GF-D8 (cell line): ENCODE results near the gene YIPF2.
"Not testable (repeated sequence)": the region's sequence is repeated elsewhere in the genome, so short reads cannot be mapped to it uniquely, and the experiment has no call there.

Experiments used
- DNase-seq: peaks from one replicate; lab custom pipeline; 2025; lab: John Stamatoyannopoulos, UW

YIPF2 gene

DNA sequence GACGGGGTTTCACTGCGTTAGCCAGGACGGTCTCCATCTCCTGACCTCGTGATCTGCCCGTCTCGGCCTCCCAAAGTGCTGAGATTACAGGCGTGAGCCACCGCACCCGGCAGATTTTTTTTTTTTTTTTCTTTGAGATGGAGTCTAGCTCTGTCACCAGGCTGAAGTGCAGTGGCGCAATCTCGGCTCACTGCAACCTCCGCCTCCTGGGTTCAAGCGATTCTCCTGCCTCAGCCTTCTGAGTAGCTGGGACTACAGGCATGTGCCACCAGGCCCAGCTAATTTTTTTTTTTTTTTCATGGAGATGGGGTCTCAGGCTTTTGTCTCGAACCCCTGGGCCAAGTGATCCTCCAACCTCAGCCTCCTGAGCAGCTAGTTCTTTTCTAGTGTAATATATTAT lies 13.2 kb upstream of the YIPF2 start:
- not testable (repeated sequence) for DNase-seq

GRCh38 chr19:10936661-10937084 lies 8.2 kb upstream of the YIPF2 start:
- DNase-seq, result peak; percentile 45

- DNase-seq, result no peak
Observed at GRCh38 chr19:10935371-10936059, 7.1 kb upstream of the YIPF2 start.

GRCh38 chr19:10929402-10929794 lies 959 bp upstream of the YIPF2 start:
- DNase-seq, result no peak

- DNase-seq, result peak; percentile 4
Observed at GRCh38 chr19:10927730-10928562, 493 bp downstream of the YIPF2 start.

GRCh38 chr19:10924597-10924996 lies 3.8 kb downstream of the YIPF2 start:
- no peak for DNase-seq

DNA sequence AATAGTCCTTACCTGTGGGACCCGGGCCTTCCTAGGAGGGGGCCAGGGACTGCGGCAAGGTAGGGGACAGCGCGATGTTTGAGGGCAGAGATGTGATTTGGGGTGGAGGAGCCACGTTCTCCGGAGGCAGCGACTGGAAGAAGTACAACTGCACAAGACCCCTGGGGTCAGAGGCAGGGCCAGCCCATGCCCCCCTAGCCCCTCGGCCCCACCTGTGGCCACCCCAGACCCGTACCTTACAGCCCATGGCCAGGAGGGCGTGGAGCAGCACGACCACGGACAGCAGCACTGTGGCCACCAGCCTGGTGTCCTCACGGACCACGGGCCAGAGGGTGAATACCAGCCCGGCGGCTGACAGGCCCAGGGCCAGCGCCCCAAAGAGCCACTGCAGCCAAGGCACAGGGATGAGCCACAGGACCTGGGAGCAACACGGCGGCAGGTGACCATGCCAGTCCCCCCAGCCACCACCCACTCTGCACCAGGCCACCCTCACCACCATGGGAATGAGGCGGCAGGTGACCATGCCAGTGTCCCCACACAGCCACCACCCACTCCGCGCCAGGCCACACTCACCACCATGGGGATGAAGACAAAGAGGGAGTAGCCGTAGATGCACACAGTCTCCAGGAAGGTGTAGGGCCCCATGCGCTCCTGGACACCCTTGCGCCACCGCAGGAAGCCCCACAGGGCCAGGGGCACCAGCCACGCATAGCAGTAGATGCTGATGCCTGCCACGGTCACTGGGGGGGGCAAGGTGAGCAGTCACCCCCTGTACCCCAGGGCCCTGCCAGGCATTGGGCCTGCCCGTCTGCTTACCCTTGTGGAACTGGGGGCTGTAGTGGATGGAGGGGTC lies 5.0 kb downstream of the YIPF2 start:
- DNase-seq, result no peak

DNA sequence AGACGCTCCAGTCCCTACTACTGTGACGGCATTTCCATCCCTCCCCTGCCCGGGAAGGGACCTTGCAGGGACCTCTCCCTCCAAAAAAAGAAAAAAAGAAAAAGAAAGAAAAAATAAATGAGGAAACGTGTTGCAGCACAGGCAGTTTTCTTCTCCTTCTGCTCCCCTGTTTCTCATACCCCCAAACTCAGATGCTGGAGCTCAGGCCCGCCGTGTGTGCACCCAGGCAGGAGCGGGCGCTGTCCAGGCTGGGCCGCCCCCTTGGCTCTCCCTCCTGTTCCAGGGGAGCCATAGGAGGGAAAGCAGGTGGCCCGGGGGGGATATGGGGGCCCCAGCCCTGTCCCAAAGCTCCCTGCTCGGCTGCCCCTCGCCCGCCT lies 5.8 kb downstream of the YIPF2 start:
- no peak for DNase-seq

GRCh38 chr19:10921910-10922637 lies 6.4 kb downstream of the YIPF2 start:
- DNase-seq, result no peak

DNA sequence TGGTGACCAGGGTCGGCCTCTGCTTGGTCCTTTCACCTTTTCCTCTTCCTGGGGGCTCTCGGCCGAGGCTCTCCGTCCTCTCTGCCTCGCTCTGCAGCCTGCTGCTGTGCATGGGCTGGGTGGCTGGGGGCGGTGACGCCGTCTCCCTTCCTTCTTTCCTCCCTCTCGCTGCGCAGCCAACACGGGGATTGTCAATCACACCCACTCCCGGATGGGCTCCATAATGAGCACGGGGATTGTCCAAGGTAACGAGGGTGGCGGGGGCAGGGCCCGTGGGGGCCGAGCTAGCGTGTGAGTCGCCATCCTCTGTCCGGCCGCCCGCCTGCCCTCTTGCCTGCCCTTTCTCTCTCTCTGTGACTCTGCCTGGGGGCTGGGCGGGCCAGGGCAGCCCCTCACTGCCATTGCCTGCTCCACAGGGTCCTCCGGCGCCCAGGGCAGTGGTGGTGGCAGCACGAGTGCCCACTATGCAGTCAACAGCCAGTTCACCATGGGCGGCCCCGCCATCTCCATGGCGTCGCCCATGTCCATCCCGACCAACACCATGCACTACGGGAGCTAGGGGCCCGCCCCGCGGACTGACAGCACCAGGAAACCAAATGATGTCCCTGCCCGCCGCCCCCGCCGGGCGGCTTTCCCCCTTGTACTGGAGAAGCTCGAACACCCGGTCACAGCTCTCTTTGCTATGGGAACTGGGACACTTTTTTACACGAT lies 7.1 kb downstream of the YIPF2 start:
- no peak for DNase-seq

DNA sequence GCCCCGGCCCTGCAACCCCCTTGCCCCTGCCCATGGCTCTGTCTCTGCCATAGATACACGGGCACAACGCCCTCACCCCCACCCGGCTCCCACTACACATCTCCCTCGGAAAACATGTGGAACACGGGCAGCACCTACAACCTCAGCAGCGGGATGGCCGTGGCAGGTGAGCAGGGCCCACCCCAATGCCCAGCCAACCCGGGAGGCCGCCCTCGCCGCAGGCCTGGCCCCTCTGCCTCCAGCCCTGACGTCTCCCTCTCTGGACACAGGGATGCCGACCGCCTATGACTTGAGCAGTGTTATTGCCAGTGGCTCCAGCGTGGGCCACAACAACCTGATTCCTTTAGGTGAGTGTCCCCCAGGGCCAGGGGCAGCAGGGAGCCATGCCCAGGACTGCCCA lies 7.7 kb downstream of the YIPF2 start:
- DNase-seq, result no peak

GRCh38 chr19:10920288-10920655 lies 8.2 kb downstream of the YIPF2 start:
- no peak for DNase-seq

GRCh38 chr19:10919352-10920287 lies 8.8 kb downstream of the YIPF2 start:
- DNase-seq, result no peak

- DNase-seq, result no peak
Observed at GRCh38 chr19:10918359-10918758, 10.1 kb downstream of the YIPF2 start.

DNA sequence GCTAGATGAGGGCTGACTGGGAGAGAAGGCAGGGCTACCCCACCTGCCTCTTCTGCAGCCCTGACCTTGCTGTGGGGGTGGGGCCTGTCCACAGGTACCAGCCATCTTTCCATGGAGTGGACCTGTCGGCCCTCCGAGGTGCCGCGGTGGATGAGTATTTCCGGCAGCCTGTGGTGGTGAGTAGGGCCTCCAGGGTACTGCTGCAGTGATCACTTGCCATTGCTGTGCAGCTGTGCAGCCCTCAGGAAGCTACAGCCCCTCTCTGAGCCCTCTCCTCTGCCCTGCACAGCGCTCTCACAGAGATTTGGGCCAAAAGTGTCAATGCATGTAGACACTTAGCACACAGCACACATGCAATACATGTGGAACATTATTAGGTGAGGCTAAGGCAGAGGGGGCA lies 11.8 kb downstream of the YIPF2 start:
- DNase-seq, result no peak

- no peak for DNase-seq
Observed at GRCh38 chr19:10915130-10916091, 13.0 kb downstream of the YIPF2 start.

- no peak for DNase-seq
Observed at GRCh38 chr19:10913716-10914340, 14.6 kb downstream of the YIPF2 start.

- DNase-seq, result no peak
Observed at GRCh38 chr19:10912619-10913018, 15.8 kb downstream of the YIPF2 start.
